Spleen (tissue), 7 donors: ENCODE results near the gene AAGAB.

Experiments used
- POLR2A ChIP-seq, 3 donors: fragments of 450-650 bp; IDR thresholded peaks; one replicate each; pipeline ENCODE4 v1.5.1; 2017; ENCODE audit warnings: antibody characterized with exemption in 3 of 3, mild to moderate bottlenecking in 1 of 3
- POLR2AphosphoS5 ChIP-seq, 3 donors: sonication (generic); formaldehyde crosslinking; IDR thresholded peaks; one replicate each; pipeline ENCODE4 v1.5.1; 2017; ENCODE audit warnings: antibody characterized with exemption in 3 of 3
- TF ChIP-seq, protein P1 (sequence below), 11 experiments: fragments of 200-600 bp in 7 of 11; fragments of 450-650 bp in 4 of 11; sonication (generic) in 4 of 11; IDR thresholded peaks in 8 of 11; conservative IDR thresholded peaks in 3 of 11; 1 replicate in 7 of 11; 2 replicates in 4 of 11; pipeline versions ENCODE4 v1.4.0 to v1.8.0; 2016 to 2021; ENCODE audit warnings: antibody characterized with exemption in 11 of 11, inconsistent platforms in 4 of 11, mild to moderate bottlenecking in 1 of 11
- donor health status: DM: no; HTN: no; CAD: no; lungs with moderate emphysema.
- donor health status: DM: no; HTN: no; CAD: no.
- donor health status: DM: no; HTN: no; CAD: no.

DNA sequence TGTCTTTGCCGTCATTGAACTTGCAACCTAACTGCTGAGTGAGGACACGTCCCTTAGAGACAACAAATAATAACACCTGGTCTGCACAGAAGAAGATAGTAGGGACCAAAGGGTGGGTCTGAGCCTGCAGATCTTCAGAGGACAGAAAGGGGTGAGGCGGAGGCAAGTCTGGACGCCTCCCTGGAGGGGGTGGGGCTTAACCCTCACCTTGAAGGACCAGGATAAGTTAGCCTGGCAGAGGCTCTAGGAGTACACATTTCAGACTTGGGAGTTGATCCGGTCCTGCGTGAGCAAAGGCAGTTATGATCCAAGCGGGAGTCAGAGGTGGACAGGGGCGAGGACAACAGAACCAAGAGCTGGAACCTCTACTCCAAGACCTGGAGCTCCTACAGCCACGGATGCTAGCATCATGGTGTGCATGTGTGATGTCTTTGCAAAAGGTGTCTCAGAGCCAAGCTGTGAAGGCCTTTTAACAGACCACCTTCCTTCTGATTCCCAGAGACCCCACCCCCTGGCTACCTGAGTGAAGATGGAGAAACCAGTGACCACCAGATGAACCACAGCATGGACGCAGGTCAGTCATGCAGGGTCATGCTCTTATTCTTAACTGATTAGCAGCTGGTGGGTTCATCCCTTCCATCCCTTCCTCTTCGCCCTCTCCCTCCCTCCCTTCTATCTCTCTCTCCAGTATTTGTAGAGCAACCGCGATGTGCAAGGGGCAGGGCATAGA lies 88.0 kb downstream of the AAGAB start:
- TF ChIP-seq, protein P1, sequence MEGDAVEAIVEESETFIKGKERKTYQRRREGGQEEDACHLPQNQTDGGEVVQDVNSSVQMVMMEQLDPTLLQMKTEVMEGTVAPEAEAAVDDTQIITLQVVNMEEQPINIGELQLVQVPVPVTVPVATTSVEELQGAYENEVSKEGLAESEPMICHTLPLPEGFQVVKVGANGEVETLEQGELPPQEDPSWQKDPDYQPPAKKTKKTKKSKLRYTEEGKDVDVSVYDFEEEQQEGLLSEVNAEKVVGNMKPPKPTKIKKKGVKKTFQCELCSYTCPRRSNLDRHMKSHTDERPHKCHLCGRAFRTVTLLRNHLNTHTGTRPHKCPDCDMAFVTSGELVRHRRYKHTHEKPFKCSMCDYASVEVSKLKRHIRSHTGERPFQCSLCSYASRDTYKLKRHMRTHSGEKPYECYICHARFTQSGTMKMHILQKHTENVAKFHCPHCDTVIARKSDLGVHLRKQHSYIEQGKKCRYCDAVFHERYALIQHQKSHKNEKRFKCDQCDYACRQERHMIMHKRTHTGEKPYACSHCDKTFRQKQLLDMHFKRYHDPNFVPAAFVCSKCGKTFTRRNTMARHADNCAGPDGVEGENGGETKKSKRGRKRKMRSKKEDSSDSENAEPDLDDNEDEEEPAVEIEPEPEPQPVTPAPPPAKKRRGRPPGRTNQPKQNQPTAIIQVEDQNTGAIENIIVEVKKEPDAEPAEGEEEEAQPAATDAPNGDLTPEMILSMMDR (IDR thresholded peaks at IDR 0.05 in 8 of 11, conservative IDR thresholded peaks at IDR 0.05 in 3 of 11): no peak
- TF ChIP-seq POLR2A (IDR thresholded peaks at IDR 0.05) (no peak), POLR2AphosphoS5 (IDR thresholded peaks at IDR 0.05) (no peak)
